HG03045 (cell line): ENCODE data around the gene FBXW4.

ENCODE experiments used
- ATAC-seq: cut with Tn5 transposase; IDR thresholded peaks from one replicate; pipeline ENCODE4 v1.9.1; 2021; ENCODE audit warnings: mild to moderate bottlenecking, moderate library complexity; ENCODE audit not compliant: unreplicated experiment

The FBXW4 gene

GRCh38 chr10:101587725-101588653 lies 107.0 kb downstream of the FBXW4 start, which contains the start of the genes DPCD and POLL:
Gene DPCD (plus strand): TSS chr10:101588321. CDS start chr10:101588337, 16 bp downstream.
Gene POLL (minus strand): TSS chr10:101588257. CDS start chr10:101587360, 897 bp downstream.
- ATAC-seq, result peak; percentile 95

- no peak for ATAC-seq
Measured at GRCh38 chr10:101585841-101586240, 109.1 kb downstream of the FBXW4 start.

GRCh38 chr10:101580486-101581399 lies 114.2 kb downstream of the FBXW4 start:
- ATAC-seq, result no peak

GRCh38 chr10:101579516-101579870 lies 115.5 kb downstream of the FBXW4 start:
- no peak for ATAC-seq

GRCh38 chr10:101578803-101579515 lies 116.0 kb downstream of the FBXW4 start:
- ATAC-seq, result no peak

- no peak for ATAC-seq
Measured at GRCh38 chr10:101578192-101578591, 116.8 kb downstream of the FBXW4 start.

- no peak for ATAC-seq
Measured at GRCh38 chr10:101577121-101577871, 117.7 kb downstream of the FBXW4 start.

- ATAC-seq, result no peak
Measured at GRCh38 chr10:101576211-101576863, 118.6 kb downstream of the FBXW4 start.

GRCh38 chr10:101575580-101576210 lies 119.3 kb downstream of the FBXW4 start:
- ATAC-seq, result no peak

- ATAC-seq, result no peak
Measured at GRCh38 chr10:101575091-101575490, 119.9 kb downstream of the FBXW4 start.

GRCh38 chr10:101573885-101574753 lies 120.9 kb downstream of the FBXW4 start:
- no peak for ATAC-seq

GRCh38 chr10:101572785-101573184 lies 122.2 kb downstream of the FBXW4 start:
- ATAC-seq, result no peak

GRCh38 chr10:101572126-101572525 lies 122.8 kb downstream of the FBXW4 start:
- no peak for ATAC-seq

GRCh38 chr10:101571271-101571925 lies 123.6 kb downstream of the FBXW4 start:
- ATAC-seq, result no peak

GRCh38 chr10:101570428-101571270 lies 124.3 kb downstream of the FBXW4 start:
- no peak for ATAC-seq

- ATAC-seq, result peak; percentile 65
Measured at GRCh38 chr10:101569622-101570427, 125.1 kb downstream of the FBXW4 start.
